Ascending aorta (tissue), 2 donors: ENCODE data around the gene TPT1. TPM values are rescaled to one million over a fixed set of nuclear protein-coding genes. Genes with fewer than 3 reads are reported as not detected.

Source experiments
- DNase-seq, 2 donors: peaks; one replicate each; pipeline ENCODE4 v3.0.0-alpha.2; 2019; ENCODE audit warnings: low spot score in 2 of 2
- H3K27ac ChIP-seq, 2 donors: fragments of 200-600 bp; sonication (generic); one replicate each; pipeline ENCODE4 v1.5.1; 2016 to 2017; ENCODE audit warnings: mild to moderate bottlenecking in 1 of 2
- H3K27me3 ChIP-seq: fragments of 200-600 bp; sonication (generic); one replicate; pipeline ENCODE4 v1.5.1; 2017
- H3K36me3 ChIP-seq, 2 donors: fragments of 200-600 bp; sonication (generic); one replicate each; pipeline ENCODE4 v1.5.1; 2016
- H3K4me1 ChIP-seq, 2 donors: fragments of 200-600 bp; sonication (generic); one replicate each; pipeline ENCODE4 v1.5.1; 2016 to 2017; ENCODE audit warnings: mild to moderate bottlenecking in 1 of 2
- H3K4me3 ChIP-seq, 2 donors: fragments of 200-600 bp; sonication (generic); one replicate each; pipeline ENCODE4 v1.5.1; 2016 to 2017; ENCODE audit warnings: mild to moderate bottlenecking in 1 of 2
- H3K9me3 ChIP-seq, 2 donors: fragments of 200-600 bp; sonication (generic); one replicate each; pipeline ENCODE4 v1.5.1; 2016
- intact Hi-C: fragments of 100-400 bp; cut with DNase I; formaldehyde crosslinking; loops from one replicate; pipeline ENCODE4 v1.15.1; 2023
- total RNA-seq: library from RNA; depleted of rRNA; stranded (reverse); fragments of >200 nt; gene quantifications from one replicate; pipeline ENCODE4 v1.1.0, GENCODE V29; 2016
- TF ChIP-seq, protein P1 (sequence below), 3 experiments: fragments of 200-600 bp in 2 of 3; fragments of 450-650 bp in 1 of 3; sonication (generic) in 2 of 3; IDR thresholded peaks; one replicate each; pipeline ENCODE4 v1.5.1; 2016 to 2019; ENCODE audit warnings: antibody characterized with exemption in 3 of 3, mild to moderate bottlenecking in 1 of 3, moderate library complexity in 1 of 3

TPT1 gene
- total RNA-seq, 1 donor from 2014 or later = 2,079 TPM

DNA sequence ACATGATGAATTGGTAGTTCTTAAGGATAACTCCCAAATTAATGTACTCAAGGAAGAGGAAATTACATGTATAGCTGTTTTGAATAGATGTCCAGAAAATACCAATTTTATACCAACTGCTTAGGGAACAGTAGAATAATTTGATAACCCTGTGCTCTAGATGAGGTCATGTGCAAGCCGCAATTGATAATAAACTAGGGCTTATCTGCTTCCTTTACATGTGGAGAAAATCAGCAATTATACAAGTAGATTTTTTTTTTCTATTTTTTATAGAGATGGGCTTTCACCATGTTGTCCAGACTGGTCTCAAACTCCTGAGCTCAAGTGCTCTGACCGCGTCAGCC lies 9.3 kb downstream of the TPT1 start:
- no peak overlapping the region for H3K4me3 ChIP-seq
- DNase-seq = no peak
- peaks cover 12 to 30% of the 10 kb centered on the region in 2 donors for H3K36me3 ChIP-seq
- H3K27me3 ChIP-seq = no peaks in the 10 kb centered on the region
- H3K4me1 ChIP-seq = peaks cover 15 to 56% of the 10 kb centered on the region in 2 donors
- H3K27ac ChIP-seq = peak overlapping the region; percentile 53 to 86
- intact Hi-C loops = no loop called here
- TF ChIP-seq, protein P1, sequence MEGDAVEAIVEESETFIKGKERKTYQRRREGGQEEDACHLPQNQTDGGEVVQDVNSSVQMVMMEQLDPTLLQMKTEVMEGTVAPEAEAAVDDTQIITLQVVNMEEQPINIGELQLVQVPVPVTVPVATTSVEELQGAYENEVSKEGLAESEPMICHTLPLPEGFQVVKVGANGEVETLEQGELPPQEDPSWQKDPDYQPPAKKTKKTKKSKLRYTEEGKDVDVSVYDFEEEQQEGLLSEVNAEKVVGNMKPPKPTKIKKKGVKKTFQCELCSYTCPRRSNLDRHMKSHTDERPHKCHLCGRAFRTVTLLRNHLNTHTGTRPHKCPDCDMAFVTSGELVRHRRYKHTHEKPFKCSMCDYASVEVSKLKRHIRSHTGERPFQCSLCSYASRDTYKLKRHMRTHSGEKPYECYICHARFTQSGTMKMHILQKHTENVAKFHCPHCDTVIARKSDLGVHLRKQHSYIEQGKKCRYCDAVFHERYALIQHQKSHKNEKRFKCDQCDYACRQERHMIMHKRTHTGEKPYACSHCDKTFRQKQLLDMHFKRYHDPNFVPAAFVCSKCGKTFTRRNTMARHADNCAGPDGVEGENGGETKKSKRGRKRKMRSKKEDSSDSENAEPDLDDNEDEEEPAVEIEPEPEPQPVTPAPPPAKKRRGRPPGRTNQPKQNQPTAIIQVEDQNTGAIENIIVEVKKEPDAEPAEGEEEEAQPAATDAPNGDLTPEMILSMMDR (IDR thresholded peaks at IDR 0.05) = no peak
- no peaks in the 10 kb centered on the region for H3K9me3 ChIP-seq

DNA sequence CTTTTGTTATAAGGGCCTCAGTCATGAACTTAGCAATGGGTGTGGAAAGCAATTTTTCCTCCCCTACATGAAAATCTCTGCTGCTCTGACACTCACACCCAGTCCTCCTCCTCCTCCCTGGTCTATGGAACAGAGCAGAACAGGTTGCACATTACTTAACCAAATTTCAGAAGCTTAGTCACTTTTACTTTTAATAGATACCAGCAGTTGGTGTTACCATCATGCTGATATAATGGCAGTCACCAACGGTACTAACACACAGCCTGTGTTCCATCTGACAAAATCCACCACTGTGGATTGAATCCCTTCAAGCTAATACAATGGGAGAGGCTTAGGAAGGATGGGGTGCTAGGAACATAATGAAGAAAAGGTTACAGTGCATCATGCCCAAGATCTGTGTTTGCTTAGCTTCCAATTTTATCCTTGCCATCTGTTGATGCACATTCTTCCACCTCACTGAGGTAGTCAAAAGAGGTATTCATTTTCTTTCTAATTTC lies 9.8 kb downstream of the TPT1 start:
- Histone ChIP-seq H3K36me3 (peaks cover 7 to 25% of the 10 kb centered on the region in 2 donors), H3K27me3 (no peaks in the 10 kb centered on the region), H3K4me1 (peaks cover 15 to 61% of the 10 kb centered on the region in 2 donors), H3K27ac (peak overlapping the region; percentile 86 to 91), H3K9me3 (no peaks in the 10 kb centered on the region), H3K4me3 (no peak overlapping the region)
- no peak for DNase-seq
- intact Hi-C loops = no loop called here
- TF ChIP-seq, protein P1 (IDR thresholded peaks at IDR 0.05) = no peak

DNA sequence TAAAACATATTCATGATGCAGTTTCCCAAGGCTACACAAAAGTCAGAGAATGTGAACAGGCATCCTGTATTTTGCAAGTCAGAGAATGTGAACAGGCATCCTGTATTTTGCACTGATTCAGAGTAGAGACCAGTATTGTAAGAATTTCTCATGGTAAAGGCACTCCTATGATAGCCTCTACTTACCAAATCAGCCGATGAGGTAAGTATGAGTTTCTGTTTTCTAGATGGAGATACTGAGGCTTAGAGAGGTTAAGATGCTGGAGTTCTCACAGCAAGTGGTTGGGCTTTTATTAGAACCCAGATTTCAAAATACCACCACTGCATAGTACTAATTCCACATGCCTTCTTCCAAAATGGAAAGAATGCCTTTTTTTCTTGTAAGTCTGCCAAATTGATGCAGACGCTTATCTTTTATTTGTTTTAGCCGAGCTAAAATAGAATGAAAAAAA lies 12.3 kb downstream of the TPT1 start:
- H3K4me1 ChIP-seq = peaks cover 15 to 57% of the 10 kb centered on the region in 2 donors
- peaks cover 0 to 3% of the 10 kb centered on the region in 2 donors for H3K36me3 ChIP-seq
- intact Hi-C loops = loop anchor here (1.0 to 10.0 kb wide), 6 partner anchors 12 to 1174 kb away; partner anchors contain the start of genes SLC25A30 and TSC22D1
- no peaks in the 10 kb centered on the region for H3K27me3 ChIP-seq
- no peaks in the 10 kb centered on the region for H3K9me3 ChIP-seq
- no peak for DNase-seq
- TF ChIP-seq, protein P1 (IDR thresholded peaks at IDR 0.05) = no peak
- peak overlapping the region in 1 of 2 donors; percentile 44 for H3K4me3 ChIP-seq
- peak overlapping the region; percentile 86 to 91 for H3K27ac ChIP-seq

DNA sequence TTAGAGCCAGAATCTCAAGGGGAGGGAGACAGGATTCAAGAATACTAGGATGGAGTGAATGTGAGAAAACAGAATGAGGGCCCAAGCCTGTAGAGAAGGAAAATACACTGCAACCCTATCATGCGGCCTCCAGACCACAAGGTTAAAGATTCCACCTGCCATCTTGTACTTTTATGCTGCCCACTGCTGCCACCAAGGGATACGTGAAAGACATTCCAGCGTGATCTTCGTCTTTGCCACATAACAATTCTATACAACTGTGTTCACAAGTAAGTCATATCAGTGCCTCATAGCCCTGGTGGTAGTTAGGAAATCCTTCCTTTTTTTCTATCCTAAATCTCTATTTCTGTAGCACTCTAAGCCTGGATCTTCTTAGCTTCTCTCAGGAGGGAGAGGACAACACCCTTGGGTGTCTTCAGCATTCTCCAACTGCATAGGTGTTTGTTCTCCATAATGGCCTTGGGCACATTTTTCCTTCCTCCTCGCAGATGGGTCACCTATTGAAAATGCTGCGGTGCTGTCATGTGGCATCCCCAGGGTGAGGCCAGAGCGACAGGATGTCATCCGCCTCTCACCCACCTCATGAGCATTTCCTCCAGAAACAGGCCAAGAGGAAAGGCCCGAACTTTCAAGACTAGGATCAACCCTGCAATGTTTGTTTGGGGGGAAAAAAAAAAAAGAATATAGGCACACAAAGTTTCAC lies 13.6 kb downstream of the TPT1 start:
- H3K9me3 ChIP-seq = no peaks in the 10 kb centered on the region
- no peak for DNase-seq
- peak overlapping the region; percentile 68 to 91 for H3K27ac ChIP-seq
- TF ChIP-seq, protein P1 (IDR thresholded peaks at IDR 0.05) = no peak
- peaks cover 15 to 50% of the 10 kb centered on the region in 2 donors for H3K4me1 ChIP-seq
- H3K27me3 ChIP-seq = no peaks in the 10 kb centered on the region
- no peak overlapping the region for H3K4me3 ChIP-seq
- intact Hi-C loops = loop anchor here (5.0 to 10.0 kb wide), 5 partner anchors 90 to 1173 kb away; partner anchors contain the start of genes SLC25A30 and TSC22D1
- no peaks in the 10 kb centered on the region for H3K36me3 ChIP-seq

DNA sequence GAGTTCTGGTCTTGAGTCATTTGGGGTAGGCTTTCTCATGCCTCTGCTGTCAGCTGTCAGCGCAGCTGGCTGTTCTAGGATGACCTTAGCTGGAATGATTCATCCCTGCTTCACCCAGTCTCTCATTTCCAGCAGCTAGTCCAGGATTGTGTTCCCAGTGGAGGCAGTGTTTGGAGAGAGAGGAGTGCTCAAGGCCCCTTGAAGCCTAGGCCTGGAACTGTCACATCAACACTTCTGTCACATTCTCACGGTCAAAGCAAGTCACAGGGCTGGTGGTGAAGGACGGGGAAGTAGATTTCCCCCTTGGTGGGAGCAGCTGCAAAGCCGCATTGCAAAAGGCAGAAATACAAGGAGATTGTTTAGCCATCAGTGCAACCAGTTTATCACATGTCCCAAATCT lies 15.2 kb downstream of the TPT1 start:
- TF ChIP-seq, protein P1 (IDR thresholded peaks at IDR 0.05) = no peak
- Histone ChIP-seq H3K9me3 (no peaks in the 10 kb centered on the region), H3K4me3 (no peak overlapping the region), H3K36me3 (no peaks in the 10 kb centered on the region), H3K27me3 (no peaks in the 10 kb centered on the region), H3K27ac (peak overlapping the region; percentile 68 to 91), H3K4me1 (peaks cover 15 to 40% of the 10 kb centered on the region in 2 donors)
- DNase-seq = peak; percentile 39 to 88
- intact Hi-C loops = loop anchor here (5.0 to 10.0 kb wide), 5 partner anchors 91 to 1171 kb away; partner anchors contain the start of genes SLC25A30 and TSC22D1
